Smooth muscle cell (in vitro differentiated cells): ENCODE measurements around the gene MIEF1. TPM values are rescaled to one million over a fixed set of nuclear protein-coding genes. Genes with fewer than 3 reads are reported as not detected.

Experiments used
- DNase-seq: peaks from one replicate; lab custom pipeline; 2025; ENCODE audit not compliant: unreplicated experiment; lab: John Stamatoyannopoulos, UW
- H2AFZ ChIP-seq: fragments of 200-600 bp; sonication (generic); 2 replicates; pipeline ENCODE4 v1.6.0; 2016; ENCODE audit warnings: antibody characterized with exemption, low read depth, mild to moderate bottlenecking
- H3F3A ChIP-seq: fragments of 200-600 bp; sonication (generic); 2 replicates; pipeline ENCODE4 v1.6.0; 2017; ENCODE audit warnings: antibody characterized with exemption, low read depth
- H3K27ac ChIP-seq: fragments of 200-600 bp; sonication (generic); 2 replicates; pipeline ENCODE4 v1.5.1; 2016; ENCODE audit warnings: low read depth, mild to moderate bottlenecking
- H3K27me3 ChIP-seq: fragments of 200-600 bp; sonication (generic); 2 replicates; pipeline ENCODE4 v1.6.1; 2016; ENCODE audit warnings: low read depth, mild to moderate bottlenecking
- H3K36me3 ChIP-seq: fragments of 200-600 bp; sonication (generic); 2 replicates; pipeline ENCODE4 v1.5.1; 2016; ENCODE audit warnings: low read depth
- H3K4me1 ChIP-seq: fragments of 200-600 bp; sonication (generic); 2 replicates; pipeline ENCODE4 v1.5.1; 2016; ENCODE audit warnings: low read depth
- H3K4me2 ChIP-seq: fragments of 200-600 bp; sonication (generic); 2 replicates; pipeline ENCODE4 v1.6.0; 2016; ENCODE audit warnings: mild to moderate bottlenecking
- H3K4me3 ChIP-seq: fragments of 200-600 bp; sonication (generic); 2 replicates; pipeline ENCODE4 v1.5.1; 2016; ENCODE audit warnings: mild to moderate bottlenecking
- H3K79me2 ChIP-seq: fragments of 200-600 bp; sonication (generic); 2 replicates; pipeline ENCODE4 v1.6.0; 2016; ENCODE audit warnings: low read depth, mild to moderate bottlenecking
- H3K9ac ChIP-seq: fragments of 200-600 bp; sonication (generic); 2 replicates; pipeline ENCODE4 v1.6.0; 2016; ENCODE audit warnings: low read depth
- H3K9me3 ChIP-seq: fragments of 200-600 bp; sonication (generic); replicated peaks from 2 replicates; pipeline ENCODE4 v1.5.1; 2016; ENCODE audit warnings: low read depth
- H4K20me1 ChIP-seq: fragments of 200-600 bp; sonication (generic); 2 replicates; pipeline ENCODE4 v1.6.0; 2016; ENCODE audit warnings: low read depth
- CTCF ChIP-seq: fragments of 200-600 bp; sonication (generic); IDR thresholded peaks from 2 replicates; pipeline ENCODE4 v1.5.1; 2017; ENCODE audit warnings: borderline replicate concordance, mild to moderate bottlenecking, antibody characterized with exemption; ENCODE audit not compliant: insufficient read depth, poor library complexity, severe bottlenecking
- WGBS: methylation state at CpG from one replicate; pipeline ENCODE4 v1.1.7; 2016; ENCODE audit warnings: low lambda C conversion rate; 5-methylcytosine and 5-hydroxymethylcytosine counted together
- polyA plus RNA-seq: library from polyadenylated mRNA; unstranded; fragments of >200 nt; fragmentation: Nextera tagmentation; extraction: Ambion mirVana; gene quantifications from 2 replicates; pipeline ENCODE4 v1.2.1, GENCODE V29; 2016
- total RNA-seq: library from RNA; depleted of rRNA; stranded (reverse); fragments of >200 nt; gene quantifications from 2 replicates; pipeline ENCODE4 v1.2.3, GENCODE V29; 2014

The MIEF1 gene
- total and polyA plus RNA-seq, 2 experiments from 2014 or later, result 11.1 to 14.5 TPM

GRCh38 chr22:39517470-39517869, 15.4 kb downstream of the MIEF1 start:
- no peak for TF ChIP-seq CTCF
- Histone ChIP-seq H3K4me2 (no peak overlapping the region), H3K27me3 (no peaks in the 10 kb centered on the region), H3K27ac (peak overlapping the region; percentile 99), H3K4me3 (no peak overlapping the region), H3K36me3 (no peaks in the 10 kb centered on the region), H3K9ac (no peak overlapping the region), H3F3A (peaks cover 22% of the 10 kb centered on the region), H3K9me3 (no peaks in the 10 kb centered on the region), H2AFZ (no peak overlapping the region), H3K79me2 (peaks cover 30% of the 10 kb centered on the region), H4K20me1 (peaks cover 35% of the 10 kb centered on the region), H3K4me1 (peaks cover 17% of the 10 kb centered on the region)
- no peak for DNase-seq
- 97% methylated on average over 3 of the region's 3 CpGs for WGBS

GRCh38 chr22:39518144-39518786, 16.2 kb downstream of the MIEF1 start:
- Histone ChIP-seq H3K27ac (peak overlapping the region; percentile 99), H3K9ac (no peak overlapping the region)

GRCh38 chr22:39518996-39519680, 17.0 kb downstream of the MIEF1 start:
- peaks cover 22% of the 10 kb centered on the region for H3K4me1 ChIP-seq
- H3K4me3 ChIP-seq, result peak overlapping the region; percentile 95
- H2AFZ ChIP-seq, result peak overlapping the region; percentile 60
- H3K4me2 ChIP-seq, result peak overlapping the region; percentile 87
- DNase-seq, result no peak
- WGBS, result 10% methylated on average over 24 of the region's 24 CpGs
- TF ChIP-seq CTCF, result no peak
- H3K36me3 ChIP-seq, result no peaks in the 10 kb centered on the region
- H3F3A ChIP-seq, result peaks cover 32% of the 10 kb centered on the region
- H3K27me3 ChIP-seq, result no peaks in the 10 kb centered on the region
- H3K9ac ChIP-seq, result peak overlapping the region; percentile 99
- peak overlapping the region; percentile 99 for H3K27ac ChIP-seq
- H4K20me1 ChIP-seq, result peaks cover 50% of the 10 kb centered on the region
- no peaks in the 10 kb centered on the region for H3K9me3 ChIP-seq
- peaks cover 38% of the 10 kb centered on the region for H3K79me2 ChIP-seq

More at GRCh38 chr22:39518144-39518786, 16.2 kb downstream of the MIEF1 start:
- Histone ChIP-seq H3F3A (peaks cover 29% of the 10 kb centered on the region), H3K27me3 (no peaks in the 10 kb centered on the region), H3K36me3 (no peaks in the 10 kb centered on the region), H3K4me3 (peak overlapping the region; percentile 95), H3K4me1 (peaks cover 22% of the 10 kb centered on the region), H3K4me2 (peak overlapping the region; percentile 87), H4K20me1 (peaks cover 43% of the 10 kb centered on the region), H3K79me2 (peaks cover 38% of the 10 kb centered on the region), H3K9me3 (no peaks in the 10 kb centered on the region), H2AFZ (no peak overlapping the region)
- DNase-seq, result no peak
- no peak for TF ChIP-seq CTCF
- 59% methylated on average over 5 of the region's 5 CpGs for WGBS
